Mucosa of descending colon (tissue), 3 donors: ENCODE data around the gene DHRS7B. TPM values are rescaled to one million over a fixed set of nuclear protein-coding genes. Genes with fewer than 3 reads are reported as not detected.
A peak's percentile ranks its signal among the peaks of the same experiment; 100 is the strongest.

Source experiments
- ATAC-seq: fragments of 200-7000 bp; cut with Tn5 transposase; one replicate; pipeline ENCODE4 v1.9.1; 2020; ENCODE audit warnings: mild to moderate bottlenecking, moderate library complexity
- DNase-seq, 3 donors: peaks; one replicate each; pipeline ENCODE4 v3.0.0-alpha.2; 2020
- H3K36me3 ChIP-seq: fragments of 200-600 bp; one replicate; pipeline ENCODE4 v1.8.0; 2021; ENCODE audit warnings: low read depth, mild to moderate bottlenecking
- H3K4me1 ChIP-seq: fragments of 200-600 bp; one replicate; pipeline ENCODE4 v1.8.0; 2021; ENCODE audit warnings: low read depth, mild to moderate bottlenecking
- H3K4me3 ChIP-seq: fragments of 200-600 bp; one replicate; pipeline ENCODE4 v1.8.0; 2021; ENCODE audit warnings: mild to moderate bottlenecking
- H3K9me3 ChIP-seq: fragments of 200-600 bp; one replicate; pipeline ENCODE4 v1.8.0; 2021; ENCODE audit warnings: mild to moderate bottlenecking
- CTCF ChIP-seq: fragments of 200-600 bp; IDR thresholded peaks from one replicate; pipeline ENCODE4 v1.8.0; 2022; ENCODE audit warnings: antibody characterized with exemption, mild to moderate bottlenecking
- intact Hi-C, 2 donors: fragments of 100-400 bp; cut with DNase I in 1 of 2; cut with micrococcal nuclease in 1 of 2; formaldehyde crosslinking; loops; one replicate each; pipeline versions ENCODE4 v1.11.0 to v1.11.1; 2022; cut with DNase I, micrococcal nuclease
- total RNA-seq, 3 donors: library from RNA; stranded (reverse); fragmentation: NEBNext Ultra II Directional in 2 of 3; extraction: Animal tissue kit (Norgen Biotek cat#: 25700) in 2 of 3; gene quantifications; one replicate each; pipeline versions ENCODE4 v1.2.1 to v1.2.4, GENCODE V29; 2021 to 2023
- donor health status: DM: no; HTN: no; CAD: no; lungs with moderate emphysema.
- donor health status: DM: no; HTN: no; CAD: no.
- donor health status: DM: no; HTN: yes; CAD: no.

The DHRS7B gene
- total RNA-seq, 3 donors from 2014 or later: 21.9 to 34.0 (median 30.2) TPM

GRCh38 chr17:21169496-21169895 lies 42.7 kb downstream of the DHRS7B start:
- Histone ChIP-seq H3K36me3 (no peaks in the 10 kb centered on the region), H3K4me1 (no peaks in the 10 kb centered on the region)
- ATAC-seq: no peak

GRCh38 chr17:21170809-21171208 lies 44.0 kb downstream of the DHRS7B start:
- no peak for DNase-seq
- no peak overlapping the region for H3K4me3 ChIP-seq
- ATAC-seq: no peak
- H3K36me3 ChIP-seq: no peaks in the 10 kb centered on the region
- H3K4me1 ChIP-seq: no peaks in the 10 kb centered on the region
- intact Hi-C loops: no loop called here
- no peak for TF ChIP-seq CTCF
- no peaks in the 10 kb centered on the region for H3K9me3 ChIP-seq

More at GRCh38 chr17:21169496-21169895, 42.7 kb downstream of the DHRS7B start:
- Histone ChIP-seq H3K9me3 (no peaks in the 10 kb centered on the region), H3K4me3 (no peak overlapping the region)
- no peak for DNase-seq
- no peak for TF ChIP-seq CTCF
- intact Hi-C loops: no loop called here

GRCh38 chr17:21171309-21171922 lies 44.7 kb downstream of the DHRS7B start:
- intact Hi-C loops: no loop called here
- Histone ChIP-seq H3K9me3 (no peaks in the 10 kb centered on the region), H3K4me3 (no peak overlapping the region), H3K4me1 (no peaks in the 10 kb centered on the region), H3K36me3 (no peaks in the 10 kb centered on the region)
- TF ChIP-seq CTCF: no peak
- ATAC-seq: peak; percentile 26
- DNase-seq: no peak

- DNase-seq: no peak
- H3K36me3 ChIP-seq: no peaks in the 10 kb centered on the region
- H3K9me3 ChIP-seq: no peaks in the 10 kb centered on the region
- intact Hi-C loops: no loop called here
- ATAC-seq: no peak
- H3K4me3 ChIP-seq: no peak overlapping the region
- no peak for TF ChIP-seq CTCF
- H3K4me1 ChIP-seq: no peaks in the 10 kb centered on the region
These were observed 45.3 kb downstream of the DHRS7B start for GRCh38 chr17:21171970-21172510.

GRCh38 chr17:21172846-21173245 lies 46.1 kb downstream of the DHRS7B start:
- Histone ChIP-seq H3K4me3 (no peak overlapping the region), H3K4me1 (no peaks in the 10 kb centered on the region), H3K36me3 (no peaks in the 10 kb centered on the region), H3K9me3 (no peaks in the 10 kb centered on the region)
- intact Hi-C loops: no loop called here
- no peak for DNase-seq
- no peak for TF ChIP-seq CTCF
- no peak for ATAC-seq
